Activated CD4-positive, alpha-beta memory T cell treated with anti-CD3 and anti-CD28 coated beads, Interleukin-2, amount 10 ng/mL, durations not matched to agents 7 days and 5 days (primary cell): ENCODE data around the gene GJA3. TPM values are rescaled to one million over a fixed set of nuclear protein-coding genes. Genes with fewer than 3 reads are reported as not detected.
A peak's percentile ranks its signal among the peaks of the same experiment; 100 is the strongest.
"Not testable (repeated sequence)": the region's sequence is repeated elsewhere in the genome, so short reads cannot be mapped to it uniquely, and the experiment has no call there.

ENCODE experiments used
- CTCF ChIA-PET: fragments of 350-600 bp; sonication (Branson Sonifier 250); formaldehyde crosslinking; loops from one replicate; lab custom pipeline; 2021; ENCODE audit warnings: antibody characterized with exemption, inconsistent platforms; lab: Charles Lee
- POLR2A ChIA-PET: fragments of 350-600 bp; sonication (Branson Sonifier 250); formaldehyde crosslinking; loops from one replicate; lab custom pipeline; 2021; ENCODE audit warnings: antibody characterized with exemption; lab: Charles Lee
- DNase-seq: peaks from one replicate; pipeline ENCODE4 v3.0.0-alpha.2; 2020
- H3K27ac Mint-ChIP-seq: one replicate; pipeline ENCODE4 v1.8.0; 2021; ENCODE audit warnings: mild to moderate bottlenecking, mixed read lengths
- H3K27me3 Mint-ChIP-seq: one replicate; pipeline ENCODE4 v1.8.0; 2021; ENCODE audit warnings: mixed read lengths
- H3K36me3 Mint-ChIP-seq: one replicate; pipeline ENCODE4 v1.8.0; 2021; ENCODE audit warnings: low read depth, mixed read lengths
- H3K4me1 Mint-ChIP-seq: one replicate; pipeline ENCODE4 v1.8.0; 2021; ENCODE audit warnings: mixed read lengths
- H3K4me3 Mint-ChIP-seq: one replicate; pipeline ENCODE4 v1.8.0; 2021; ENCODE audit warnings: mild to moderate bottlenecking, mixed read lengths
- H3K9me3 Mint-ChIP-seq: one replicate; pipeline ENCODE4 v1.8.0; 2021; ENCODE audit warnings: mixed read lengths
- total RNA-seq, 2 experiments: library from RNA; stranded (reverse); gene quantifications; one replicate each; pipeline ENCODE4 v1.2.3, GENCODE V29; 2021

Gene GJA3
- total RNA-seq, 2 experiments from 2014 or later, result 0.13 to 0.23 TPM

GRCh38 chr13:20157151-20157796 lies 3.6 kb downstream of the GJA3 start:
- Mint-ChIP-seq H3K27ac (no peak overlapping the region), H3K36me3 (no peaks in the 10 kb centered on the region), H3K4me1 (peaks cover 18% of the 10 kb centered on the region), H3K9me3 (no peaks in the 10 kb centered on the region), H3K27me3 (peaks cover 53% of the 10 kb centered on the region), H3K4me3 (no peak overlapping the region)
- DNase-seq, result no peak
- POLR2A ChIA-PET, result no interaction called here
- CTCF ChIA-PET, result no interaction called here

DNA sequence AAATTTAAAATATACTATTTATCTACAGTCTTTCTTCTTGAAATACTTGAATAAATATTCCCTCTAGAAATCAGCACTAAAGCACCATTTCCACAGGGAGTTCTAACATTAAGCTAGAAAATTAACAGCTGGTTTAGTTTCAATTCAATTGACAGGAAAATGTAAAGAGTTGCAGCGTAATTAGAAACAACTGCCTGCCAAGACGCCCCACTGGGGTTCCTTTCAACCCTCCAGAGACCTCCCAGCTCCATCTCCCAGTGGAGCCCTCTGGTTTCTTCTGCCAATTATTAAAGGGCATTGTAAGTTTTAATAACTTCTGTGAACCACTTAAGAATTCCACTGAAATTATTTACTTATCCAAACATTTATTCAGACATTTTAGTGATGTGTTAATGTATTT lies 4.2 kb downstream of the GJA3 start:
- Mint-ChIP-seq H3K27ac (no peak overlapping the region), H3K36me3 (no peaks in the 10 kb centered on the region), H3K9me3 (no peaks in the 10 kb centered on the region), H3K4me1 (peaks cover 14% of the 10 kb centered on the region), H3K4me3 (no peak overlapping the region), H3K27me3 (peaks cover 51% of the 10 kb centered on the region)
- POLR2A ChIA-PET, result no interaction called here
- DNase-seq, result no peak
- CTCF ChIA-PET, result interaction anchor here (1.0 kb wide), 1 partner anchor 29 kb away, joined by 3 read pairs; no protein-coding TSS in a partner anchor

GRCh38 chr13:20153290-20153689 lies 7.6 kb downstream of the GJA3 start:
- peaks cover 41% of the 10 kb centered on the region for H3K27me3 Mint-ChIP-seq
- H3K4me3 Mint-ChIP-seq, H3K36me3 Mint-ChIP-seq, DNase-seq, H3K4me1 Mint-ChIP-seq, CTCF ChIA-PET, H3K9me3 Mint-ChIP-seq, H3K27ac Mint-ChIP-seq, POLR2A ChIA-PET: not testable (repeated sequence)

- H3K36me3 Mint-ChIP-seq, result no peaks in the 10 kb centered on the region
- no peak overlapping the region for H3K4me3 Mint-ChIP-seq
- no peak for DNase-seq
- no peaks in the 10 kb centered on the region for H3K9me3 Mint-ChIP-seq
- CTCF ChIA-PET, result no interaction called here
- H3K27me3 Mint-ChIP-seq, result peaks cover 40% of the 10 kb centered on the region
- POLR2A ChIA-PET, result no interaction called here
- H3K27ac Mint-ChIP-seq, result no peak overlapping the region
- H3K4me1 Mint-ChIP-seq, result no peaks in the 10 kb centered on the region
Measured at GRCh38 chr13:20151612-20152011, 9.2 kb downstream of the GJA3 start.

GRCh38 chr13:20151016-20151415 lies 9.8 kb downstream of the GJA3 start:
- Mint-ChIP-seq H3K4me3 (no peak overlapping the region), H3K4me1 (no peaks in the 10 kb centered on the region), H3K27me3 (peaks cover 38% of the 10 kb centered on the region), H3K9me3 (no peaks in the 10 kb centered on the region), H3K27ac (no peak overlapping the region), H3K36me3 (no peaks in the 10 kb centered on the region)
- CTCF ChIA-PET, result interaction anchor here (0.6 kb wide), 1 partner anchor 439 kb away, joined by 3 read pairs; no protein-coding TSS in a partner anchor
- POLR2A ChIA-PET, result no interaction called here
- no peak for DNase-seq

DNA sequence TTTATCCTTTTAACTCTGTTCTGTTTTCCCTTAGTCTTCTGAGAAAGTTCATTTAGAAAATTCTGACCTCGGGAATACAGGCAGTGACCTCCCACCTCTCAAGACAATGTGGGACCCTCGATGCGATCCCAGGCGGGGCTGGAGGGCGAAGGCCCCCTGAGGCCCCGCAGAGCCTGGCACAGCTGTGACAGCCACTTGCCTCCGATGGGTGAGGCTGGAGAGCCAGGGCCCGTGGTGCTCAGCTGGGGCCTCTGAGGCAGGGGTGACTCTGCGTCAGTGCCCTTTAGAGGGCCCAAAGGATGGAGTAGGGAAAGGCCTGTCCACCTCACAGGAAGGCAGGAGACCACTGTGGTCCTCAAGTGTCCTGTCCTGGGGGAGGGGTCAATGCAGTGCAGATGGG lies 10.3 kb downstream of the GJA3 start:
- Mint-ChIP-seq H3K36me3 (no peaks in the 10 kb centered on the region), H3K9me3 (no peaks in the 10 kb centered on the region), H3K27ac (no peak overlapping the region), H3K4me1 (no peaks in the 10 kb centered on the region), H3K4me3 (no peak overlapping the region), H3K27me3 (peaks cover 37% of the 10 kb centered on the region)
- no peak for DNase-seq
- ChIA-PET POLR2A (no interaction called here), CTCF (interaction anchor here (0.6 kb wide), 1 partner anchor 439 kb away, joined by 3 read pairs; no protein-coding TSS in a partner anchor)

GRCh38 chr13:20149762-20150161 lies 11.1 kb downstream of the GJA3 start:
- no peak for DNase-seq
- Mint-ChIP-seq H3K4me1 (no peaks in the 10 kb centered on the region), H3K36me3 (no peaks in the 10 kb centered on the region), H3K27ac (no peak overlapping the region), H3K27me3 (peaks cover 35% of the 10 kb centered on the region), H3K4me3 (no peak overlapping the region), H3K9me3 (no peaks in the 10 kb centered on the region)
- ChIA-PET CTCF (no interaction called here), POLR2A (no interaction called here)

GRCh38 chr13:20148501-20149183 lies 12.2 kb downstream of the GJA3 start:
- Mint-ChIP-seq H3K36me3 (no peaks in the 10 kb centered on the region), H3K27ac (no peak overlapping the region), H3K27me3 (peaks cover 35% of the 10 kb centered on the region), H3K9me3 (no peaks in the 10 kb centered on the region), H3K4me3 (no peak overlapping the region), H3K4me1 (no peaks in the 10 kb centered on the region)
- no peak for DNase-seq
- ChIA-PET CTCF (no interaction called here), POLR2A (no interaction called here)

- H3K4me1 Mint-ChIP-seq, result peaks cover 1% of the 10 kb centered on the region
- POLR2A ChIA-PET, result no interaction called here
- H3K36me3 Mint-ChIP-seq, result no peaks in the 10 kb centered on the region
- DNase-seq, result no peak
- H3K27ac Mint-ChIP-seq, result no peak overlapping the region
- H3K9me3 Mint-ChIP-seq, result no peaks in the 10 kb centered on the region
- no peak overlapping the region for H3K4me3 Mint-ChIP-seq
- peaks cover 47% of the 10 kb centered on the region for H3K27me3 Mint-ChIP-seq
- CTCF ChIA-PET, result no interaction called here
Measured at GRCh38 chr13:20146381-20146780, 14.5 kb downstream of the GJA3 start.

- no peak overlapping the region for H3K27ac Mint-ChIP-seq
- DNase-seq, result peak; percentile 7
- H3K36me3 Mint-ChIP-seq, result no peaks in the 10 kb centered on the region
- H3K4me3 Mint-ChIP-seq, result no peak overlapping the region
- H3K27me3 Mint-ChIP-seq, result peaks cover 52% of the 10 kb centered on the region
- H3K4me1 Mint-ChIP-seq, result peaks cover 1% of the 10 kb centered on the region
- POLR2A ChIA-PET, result no interaction called here
- no peaks in the 10 kb centered on the region for H3K9me3 Mint-ChIP-seq
- CTCF ChIA-PET, result no interaction called here
Measured at GRCh38 chr13:20145521-20145920, 15.3 kb downstream of the GJA3 start.

GRCh38 chr13:20144141-20144850 lies 16.6 kb downstream of the GJA3 start:
- peaks cover 55% of the 10 kb centered on the region for H3K27me3 Mint-ChIP-seq
- POLR2A ChIA-PET, result interaction anchor here (1.1 kb wide), 1 partner anchor 49 kb away, joined by 3 read pairs; no protein-coding TSS in a partner anchor

DNA sequence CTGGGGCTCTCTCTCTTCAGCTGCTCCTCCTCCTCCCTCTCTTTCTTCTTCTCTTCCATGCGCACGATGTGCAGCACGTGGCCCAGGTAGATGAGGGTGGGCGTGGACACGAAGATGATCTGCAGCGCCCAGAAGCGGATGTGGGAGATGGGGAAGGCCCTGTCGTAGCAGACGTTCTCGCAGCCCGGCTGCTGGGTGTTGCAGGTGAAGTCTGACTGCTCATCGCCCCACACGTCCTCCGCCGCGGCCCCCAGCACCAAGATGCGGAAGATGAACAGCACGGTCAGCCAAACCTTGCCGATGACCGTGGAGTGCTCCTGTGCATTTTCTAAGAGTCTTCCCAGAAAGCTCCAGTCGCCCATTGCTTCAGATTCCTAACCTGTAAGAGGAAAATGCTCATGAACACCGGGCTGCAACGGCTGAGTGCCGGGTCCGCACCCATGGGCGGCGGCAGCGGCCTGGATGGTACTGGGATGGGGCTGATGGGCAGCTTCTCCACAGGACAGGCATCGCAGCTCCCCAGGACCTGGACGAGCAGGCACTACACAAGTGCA lies 17.8 kb downstream of the GJA3 start:
- peaks cover 60% of the 10 kb centered on the region for H3K27me3 Mint-ChIP-seq

More at GRCh38 chr13:20144141-20144850, 16.6 kb downstream of the GJA3 start:
- Mint-ChIP-seq H3K27ac (no peak overlapping the region), H3K4me1 (peaks cover 1% of the 10 kb centered on the region), H3K4me3 (no peak overlapping the region), H3K36me3 (no peaks in the 10 kb centered on the region), H3K9me3 (no peaks in the 10 kb centered on the region)
- peak; percentile 13 for DNase-seq
- CTCF ChIA-PET, result interaction anchor here (1.1 kb wide), 1 partner anchor 20 kb away, joined by 3 read pairs; no protein-coding TSS in a partner anchor

More for the DNA sequence above, 17.8 kb downstream of the GJA3 start:
- DNase-seq, result peak; percentile 10
- H3K27ac Mint-ChIP-seq, result no peak overlapping the region
- no peaks in the 10 kb centered on the region for H3K9me3 Mint-ChIP-seq
- CTCF ChIA-PET, result interaction anchor here (0.7 kb wide), 1 partner anchor 161 kb away, joined by 4 read pairs; no protein-coding TSS in a partner anchor
- POLR2A ChIA-PET, result no interaction called here
- H3K4me3 Mint-ChIP-seq, result no peak overlapping the region
- no peaks in the 10 kb centered on the region for H3K36me3 Mint-ChIP-seq
- peaks cover 1% of the 10 kb centered on the region for H3K4me1 Mint-ChIP-seq
